Natural killer cell (primary cell): ENCODE measurements around the gene NAT16. TPM values are rescaled to one million over a fixed set of nuclear protein-coding genes. Genes with fewer than 3 reads are reported as not detected.
A peak's percentile ranks its signal among the peaks of the same experiment; 100 is the strongest.

Experiments used
- ATAC-seq, 3 donors: fragments of 150-1000 bp in 2 of 3; fragments of 200-7000 bp in 1 of 3; cut with Tn5 transposase; 1 replicate in 1 of 3; 2 replicates in 2 of 3; pipeline ENCODE4 v1.10.0; 2021; ENCODE audit warnings: mild to moderate bottlenecking in 2 of 3, moderate library complexity in 2 of 3
- DNase-seq, 2 donors: peaks; one replicate each; pipeline versions ENCODE4 v3.0.0 to v3.0.0-alpha.2; 2013 to 2021; ENCODE audit warnings: mixed read lengths in 1 of 2
- H3K27ac ChIP-seq: one replicate; pipeline ENCODE4 v1.5.1; 2013; ENCODE audit warnings: mild to moderate bottlenecking, low read length
- H3K27me3 ChIP-seq: one replicate; pipeline ENCODE4 v1.6.1; 2013; ENCODE audit warnings: low read length; ENCODE audit not compliant: control insufficient read depth, insufficient read depth
- H3K36me3 ChIP-seq: one replicate; pipeline ENCODE4 v1.6.1; 2013; ENCODE audit warnings: low read length; ENCODE audit not compliant: control insufficient read depth, insufficient read depth
- H3K4me1 ChIP-seq: one replicate; pipeline ENCODE4 v1.6.1; 2013; ENCODE audit warnings: low read length; ENCODE audit not compliant: control insufficient read depth, insufficient read depth
- H3K4me3 ChIP-seq: one replicate; pipeline ENCODE4 v1.5.1; 2013; ENCODE audit warnings: low read length
- H3K9me3 ChIP-seq: one replicate; pipeline ENCODE4 v1.6.1; 2013; ENCODE audit warnings: low read length; ENCODE audit not compliant: control insufficient read depth, insufficient read depth
- H3K27ac Mint-ChIP-seq, 2 donors: one replicate each; pipeline ENCODE4 v1.8.0; 2022; ENCODE audit warnings: mild to moderate bottlenecking in 2 of 2, mixed read lengths in 2 of 2, moderate library complexity in 1 of 2
- H3K27me3 Mint-ChIP-seq, 2 donors: one replicate each; pipeline ENCODE4 v1.8.0; 2022; ENCODE audit warnings: low read depth in 2 of 2, mixed read lengths in 2 of 2
- H3K36me3 Mint-ChIP-seq: one replicate; pipeline ENCODE4 v1.8.0; 2022; ENCODE audit warnings: mixed read lengths
- H3K4me1 Mint-ChIP-seq, 2 donors: one replicate each; pipeline ENCODE4 v1.8.0; 2022; ENCODE audit warnings: mixed read lengths in 2 of 2
- H3K4me3 Mint-ChIP-seq: one replicate; pipeline ENCODE4 v1.8.0; 2022; ENCODE audit warnings: mild to moderate bottlenecking, moderate library complexity, mixed read lengths
- H3K9me3 Mint-ChIP-seq, 2 donors: one replicate each; pipeline ENCODE4 v1.8.0; 2022; ENCODE audit warnings: mixed read lengths in 2 of 2
- CTCF ChIP-seq: fragments of 200-600 bp; IDR thresholded peaks from one replicate; pipeline ENCODE4 v1.8.0; 2022; ENCODE audit warnings: antibody characterized with exemption
- WGBS: methylation state at CpG from one replicate; pipeline ENCODE4 v1.1.7; 2013; ENCODE audit warnings: missing lambda C conversion rate; ENCODE audit not compliant: insufficient coverage; 5-methylcytosine and 5-hydroxymethylcytosine counted together
- intact Hi-C: fragments of 100-400 bp; cut with micrococcal nuclease; formaldehyde crosslinking; loops from one replicate; pipeline ENCODE4 v1.14.2; 2022
- total RNA-seq, 4 donors: library from RNA; stranded (reverse); fragments of 120-200 nt in 1 of 4; gene quantifications; one replicate each; pipeline versions ENCODE4 v1.2.3 to v1.2.4, GENCODE V29; 2013 to 2022

Gene NAT16
- total RNA-seq, 3 donors from 2014 or later (not counting 1 experiment from before 2014, with no cell fraction given): not detected

DNA sequence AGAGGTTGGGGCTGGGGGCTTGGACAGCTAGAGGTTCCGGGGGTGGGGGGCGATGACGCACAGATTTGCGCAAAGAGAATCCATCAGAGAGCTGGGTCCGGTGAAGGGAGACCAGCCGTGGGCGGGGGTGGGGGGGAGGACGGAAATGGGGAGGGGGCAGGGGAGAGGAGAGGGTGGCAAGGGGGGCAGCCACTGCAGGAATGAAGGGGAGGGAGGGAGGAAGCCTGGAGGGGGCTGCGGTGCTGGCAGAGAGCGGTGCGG lies 13.5 kb downstream of the NAT16 start:
- Histone ChIP-seq H3K36me3 (no peaks in the 10 kb centered on the region), H3K27me3 (peaks cover 72% of the 10 kb centered on the region), H3K27ac (no peak overlapping the region), H3K9me3 (peaks cover 5% of the 10 kb centered on the region), H3K4me1 (peaks cover 47% of the 10 kb centered on the region), H3K4me3 (no peak overlapping the region)
- TF ChIP-seq CTCF: no peak
- Mint-ChIP-seq H3K36me3 (no peaks in the 10 kb centered on the region), H3K4me1 (peaks cover 32 to 58% of the 10 kb centered on the region in 2 donors), H3K27me3 (peaks cover 53 to 58% of the 10 kb centered on the region in 2 donors), H3K27ac (peak overlapping the region in 1 of 2 donors; percentile 79), H3K9me3 (no peaks in the 10 kb centered on the region), H3K4me3 (peak overlapping the region; percentile 52)
- 1% methylated on average over 11 of the region's 11 CpGs for WGBS
- intact Hi-C loops: no loop called here
- DNase-seq: no peak
- no peak for ATAC-seq

- intact Hi-C loops: loop anchor here (1.0 kb wide), 1 partner anchor 28 kb away; no protein-coding TSS in a partner anchor
- Histone ChIP-seq H3K4me1 (peaks cover 44% of the 10 kb centered on the region), H3K27me3 (peaks cover 67% of the 10 kb centered on the region), H3K27ac (no peak overlapping the region), H3K4me3 (no peak overlapping the region), H3K36me3 (no peaks in the 10 kb centered on the region), H3K9me3 (peaks cover 5% of the 10 kb centered on the region)
- Mint-ChIP-seq H3K27me3 (peaks cover 52 to 54% of the 10 kb centered on the region in 2 donors), H3K9me3 (no peaks in the 10 kb centered on the region), H3K36me3 (no peaks in the 10 kb centered on the region), H3K4me1 (peaks cover 29 to 53% of the 10 kb centered on the region in 2 donors), H3K4me3 (peak overlapping the region; percentile 85), H3K27ac (peak overlapping the region; percentile 57 to 79)
- DNase-seq (peak in 1 of 2 donors; percentile 17), ATAC-seq (no peak)
- 3% methylated on average over 26 of the region's 38 CpGs for WGBS
- TF ChIP-seq CTCF: no peak
Measured at GRCh38 chr7:101165958-101166647, 14.0 kb downstream of the NAT16 start.

DNA sequence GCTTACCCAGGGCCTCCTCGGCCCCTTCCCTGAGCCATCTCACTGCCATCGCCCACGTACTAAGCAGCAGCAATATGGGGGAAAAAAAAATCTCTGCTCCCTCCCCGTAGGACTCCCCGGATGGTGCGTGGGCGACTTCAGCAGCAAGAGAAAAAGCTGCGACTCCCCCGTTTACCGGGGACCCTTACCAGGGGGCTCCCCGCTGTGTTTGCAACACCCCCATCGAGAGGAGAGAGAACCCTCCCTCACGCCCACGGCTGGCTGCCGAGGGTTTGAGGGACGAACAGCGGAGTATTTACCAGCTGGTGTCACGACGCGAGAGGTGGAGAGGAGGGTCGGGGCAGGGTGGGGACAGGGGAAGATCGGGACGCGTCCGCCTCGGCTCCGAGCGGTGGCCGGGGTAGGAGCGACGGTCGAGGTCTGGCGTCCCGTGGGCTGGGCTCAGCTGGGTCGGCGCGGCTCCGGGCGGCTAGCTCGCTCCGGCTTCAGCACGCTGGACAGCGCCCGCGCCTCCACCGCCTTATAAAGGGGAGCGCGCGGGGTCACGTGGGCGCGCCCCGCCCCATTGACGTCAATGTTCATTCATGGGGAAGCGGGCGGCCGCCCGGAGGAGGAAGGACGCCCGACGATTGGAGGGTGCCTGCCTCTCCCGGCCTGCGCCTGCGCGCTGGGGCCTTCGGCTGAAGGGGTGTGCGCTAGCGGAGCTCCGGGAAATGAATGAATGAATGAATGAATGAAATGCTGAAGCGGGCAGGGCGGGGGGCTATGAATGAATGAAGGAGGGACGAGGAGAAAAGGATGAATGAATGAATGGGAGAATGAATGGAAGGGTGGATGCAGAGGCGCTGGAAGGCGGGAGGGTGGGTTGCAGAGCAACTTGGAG lies 14.8 kb downstream of the NAT16 start, which contains the start of gene VGF:
TSS of gene VGF (minus strand) at position 495 of the 883 bp plus-strand sequence. CDS start 726 bp downstream, outside the sequence.
- no peaks in the 10 kb centered on the region for H3K36me3 Mint-ChIP-seq
- H3K27ac Mint-ChIP-seq: peak within 1 kb of the TSS; percentile 57 to 79
- intact Hi-C loops: loop anchor here (1.0 kb wide), 1 partner anchor 27 kb away; no protein-coding TSS in a partner anchor
- H3K9me3 Mint-ChIP-seq: no peaks in the 10 kb centered on the region
- peaks cover 5% of the 10 kb centered on the region for H3K9me3 ChIP-seq
- peaks cover 59% of the 10 kb centered on the region for H3K27me3 ChIP-seq
- H3K4me1 ChIP-seq: peaks cover 44% of the 10 kb centered on the region
- H3K27ac ChIP-seq: no peak within 1 kb of the TSS
- no peaks in the 10 kb centered on the region for H3K36me3 ChIP-seq
- peaks cover 21 to 46% of the 10 kb centered on the region in 2 donors for H3K4me1 Mint-ChIP-seq
- TF ChIP-seq CTCF: no peak
- no peak within 1 kb of the TSS for H3K4me3 ChIP-seq
- peaks cover 46% of the 10 kb centered on the region in 2 donors for H3K27me3 Mint-ChIP-seq
- H3K4me3 Mint-ChIP-seq: peak within 1 kb of the TSS; percentile 85
- WGBS: 3% methylated on average over 74 of the region's 74 CpGs
- DNase-seq (peak; percentile 92 to 96), ATAC-seq (peak; percentile 81 to 95 (median 86))
